Measurements from ENCODE around the gene CABP5.

The CABP5 gene

DNA sequence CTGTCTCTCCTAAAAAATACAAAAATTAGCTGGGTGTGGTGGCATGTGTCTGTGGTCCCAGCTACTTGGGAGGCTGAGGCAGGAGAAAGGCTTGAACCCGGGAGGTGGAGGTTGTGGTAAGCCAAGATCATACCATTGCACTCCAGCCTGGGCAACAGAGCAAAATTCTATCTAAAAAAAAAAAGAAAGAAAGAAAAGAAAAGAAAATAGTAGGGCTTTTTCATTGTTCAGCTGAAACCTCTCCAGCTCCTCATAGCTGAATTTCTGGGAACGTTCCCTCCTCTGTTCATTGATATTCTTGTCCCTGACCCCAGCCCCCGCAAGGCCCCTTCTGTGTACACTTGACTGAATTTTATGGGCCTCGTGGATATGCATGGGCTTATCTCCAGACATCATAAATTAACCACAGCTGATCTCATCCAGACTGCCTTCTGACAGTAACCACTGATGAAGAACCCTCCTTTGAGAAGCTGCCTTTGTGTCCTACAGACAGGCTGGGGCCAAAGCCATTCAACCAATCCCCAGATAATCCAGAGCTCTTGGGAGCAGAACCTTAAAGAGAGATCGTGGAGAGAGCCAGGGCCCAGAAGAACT lies 49.6 kb downstream of the CABP5 start, which contains the start of gene ELSPBP1:
TSS of gene ELSPBP1 (plus strand) at position 424 of the 594 bp plus-strand sequence. CDS start 14,036 bp downstream, outside the sequence.
- H3K4me3 ChIP-seq (ENCODE audit: low read depth in 1 of 2, low read length in 1 of 2), result no peak within 1 kb of the TSS
- no peaks in the 10 kb centered on the region for H3K9me3 ChIP-seq
- TF ChIP-seq, protein P1, sequence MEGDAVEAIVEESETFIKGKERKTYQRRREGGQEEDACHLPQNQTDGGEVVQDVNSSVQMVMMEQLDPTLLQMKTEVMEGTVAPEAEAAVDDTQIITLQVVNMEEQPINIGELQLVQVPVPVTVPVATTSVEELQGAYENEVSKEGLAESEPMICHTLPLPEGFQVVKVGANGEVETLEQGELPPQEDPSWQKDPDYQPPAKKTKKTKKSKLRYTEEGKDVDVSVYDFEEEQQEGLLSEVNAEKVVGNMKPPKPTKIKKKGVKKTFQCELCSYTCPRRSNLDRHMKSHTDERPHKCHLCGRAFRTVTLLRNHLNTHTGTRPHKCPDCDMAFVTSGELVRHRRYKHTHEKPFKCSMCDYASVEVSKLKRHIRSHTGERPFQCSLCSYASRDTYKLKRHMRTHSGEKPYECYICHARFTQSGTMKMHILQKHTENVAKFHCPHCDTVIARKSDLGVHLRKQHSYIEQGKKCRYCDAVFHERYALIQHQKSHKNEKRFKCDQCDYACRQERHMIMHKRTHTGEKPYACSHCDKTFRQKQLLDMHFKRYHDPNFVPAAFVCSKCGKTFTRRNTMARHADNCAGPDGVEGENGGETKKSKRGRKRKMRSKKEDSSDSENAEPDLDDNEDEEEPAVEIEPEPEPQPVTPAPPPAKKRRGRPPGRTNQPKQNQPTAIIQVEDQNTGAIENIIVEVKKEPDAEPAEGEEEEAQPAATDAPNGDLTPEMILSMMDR (IDR thresholded peaks at IDR 0.05), result no peak
- no peaks in the 10 kb centered on the region for H3K36me3 ChIP-seq
- no peaks in the 10 kb centered on the region for H3K4me1 ChIP-seq (ENCODE audit: control insufficient read depth in 1 of 2, insufficient read depth in 1 of 2, low read depth in 1 of 2, low read length in 1 of 2)
- H3K27ac ChIP-seq, result no peak within 1 kb of the TSS
- H3K27me3 ChIP-seq, result peaks cover 26% of the 10 kb centered on the region

DNA sequence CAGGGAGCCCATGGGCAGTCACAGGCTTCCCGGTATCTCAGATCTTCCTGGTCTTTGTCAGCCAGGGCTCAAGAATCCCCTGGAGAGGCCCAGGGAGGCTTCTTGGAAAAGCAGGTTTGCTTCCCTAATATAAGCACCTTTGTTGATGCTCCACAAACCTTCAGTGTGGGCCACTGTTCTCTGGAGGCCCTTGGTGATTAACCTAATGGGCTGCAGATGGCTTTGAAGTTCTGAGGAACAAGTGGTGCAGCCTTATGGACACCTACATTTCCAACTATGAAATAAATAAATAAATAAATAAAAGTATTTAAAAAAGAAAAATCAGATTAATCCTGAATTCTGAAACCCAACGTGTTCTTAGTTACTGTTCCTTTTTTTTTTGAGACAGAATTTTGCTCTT lies 51.8 kb downstream of the CABP5 start, which contains the start of gene BSPH1:
TSS of gene BSPH1 (minus strand) at position 101 of the 400 bp plus-strand sequence. CDS start at position 12, 89 bp downstream.
- H3K27ac ChIP-seq, result no peak within 1 kb of the TSS
- H3K27me3 ChIP-seq, result peaks cover 26% of the 10 kb centered on the region
- no peaks in the 10 kb centered on the region for H3K4me1 ChIP-seq (ENCODE audit: control insufficient read depth in 1 of 2, insufficient read depth in 1 of 2, low read depth in 1 of 2, low read length in 1 of 2)
- no peaks in the 10 kb centered on the region for H3K36me3 ChIP-seq
- no peak within 1 kb of the TSS for H3K4me3 ChIP-seq (ENCODE audit: low read depth in 1 of 2, low read length in 1 of 2)
- TF ChIP-seq, protein P1 (IDR thresholded peaks at IDR 0.05), result no peak
- no peaks in the 10 kb centered on the region for H3K9me3 ChIP-seq

DNA sequence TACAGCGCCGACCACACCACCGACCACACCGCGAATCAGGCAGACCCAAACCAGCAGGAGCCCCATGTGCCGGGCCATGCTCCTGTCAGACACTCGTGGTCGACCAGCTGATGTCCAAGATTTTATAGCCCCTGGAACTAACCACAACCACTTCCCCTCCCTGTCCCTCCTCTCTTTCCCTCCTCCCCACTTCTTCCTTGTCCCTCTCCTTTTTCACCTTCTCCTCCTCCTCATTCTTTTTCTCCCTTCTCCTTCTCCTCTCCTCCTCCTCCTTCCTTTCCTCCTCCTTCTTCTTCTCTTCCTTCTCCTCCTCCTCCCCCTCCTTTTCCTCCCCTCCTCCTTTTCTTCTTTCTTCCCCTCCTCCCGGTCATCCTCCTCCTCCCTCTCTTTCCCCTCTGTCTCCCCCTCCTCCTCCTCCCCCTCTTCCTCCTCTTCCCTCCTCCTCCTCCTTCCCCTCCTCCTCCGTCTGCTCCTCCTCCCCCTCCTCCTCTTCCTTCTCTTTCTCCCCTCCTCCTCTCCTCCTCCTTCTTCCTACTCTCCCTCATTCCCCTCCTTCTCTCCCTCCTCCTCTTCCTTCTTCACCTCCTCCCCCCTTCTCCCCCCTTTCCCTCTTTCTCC lies 52.6 kb downstream of the CABP5 start:
- H3K27me3 ChIP-seq, result peaks cover 26% of the 10 kb centered on the region
- no peak overlapping the region for H3K27ac ChIP-seq
- no peak overlapping the region for H3K4me3 ChIP-seq (ENCODE audit: low read depth in 1 of 2, low read length in 1 of 2)
- no peaks in the 10 kb centered on the region for H3K4me1 ChIP-seq (ENCODE audit: control insufficient read depth in 1 of 2, insufficient read depth in 1 of 2, low read depth in 1 of 2, low read length in 1 of 2)
- H3K36me3 ChIP-seq, result no peaks in the 10 kb centered on the region
- TF ChIP-seq, protein P1 (IDR thresholded peaks at IDR 0.05), result no peak
- no peaks in the 10 kb centered on the region for H3K9me3 ChIP-seq
